ENCODE measurements around the gene ZNF43.
"Not testable (repeated sequence)": the region's sequence is repeated elsewhere in the genome, so short reads cannot be mapped to it uniquely, and the experiment has no call there.

ZNF43 gene

DNA sequence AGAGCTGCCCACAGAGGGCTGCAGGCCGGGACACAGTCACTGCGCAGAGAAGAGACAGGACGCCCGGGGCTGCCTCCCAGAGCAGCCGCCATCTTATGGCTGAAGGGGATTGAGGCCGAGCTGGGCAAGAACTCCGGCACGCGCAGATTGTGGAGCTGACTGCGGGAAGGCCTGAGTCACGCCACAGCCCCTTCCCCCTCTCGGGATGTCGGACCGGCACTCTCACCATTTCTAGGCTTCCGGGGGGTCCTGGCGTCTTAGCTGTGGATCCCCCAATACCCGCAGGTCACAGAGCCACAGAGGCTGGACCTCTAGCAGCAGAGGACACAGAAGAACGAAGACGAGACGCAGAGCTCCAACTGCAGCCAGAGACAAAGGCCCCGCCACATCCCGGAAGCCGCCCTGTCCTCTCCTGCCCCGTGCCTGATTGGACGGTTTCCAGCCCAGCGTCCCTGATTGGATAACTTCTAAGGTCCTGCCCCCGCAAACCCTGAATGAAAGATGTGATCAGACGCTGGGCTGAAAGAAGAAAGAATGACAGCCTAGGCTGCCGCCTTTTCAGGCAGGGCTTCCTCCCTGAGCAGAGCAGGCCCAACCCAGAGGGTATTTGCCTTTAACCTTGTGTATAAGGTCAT lies at the start of gene ZNF43:
Gene ZNF43, minus strand, starts transcription at position 373 of the 635 bp plus-strand sequence. Its CDS starts 144 bp downstream, at position 229.
- in situ Hi-C loops (cut with MboI; ENCODE audit: low sequenced_read_pairs) = no loop called here

DNA sequence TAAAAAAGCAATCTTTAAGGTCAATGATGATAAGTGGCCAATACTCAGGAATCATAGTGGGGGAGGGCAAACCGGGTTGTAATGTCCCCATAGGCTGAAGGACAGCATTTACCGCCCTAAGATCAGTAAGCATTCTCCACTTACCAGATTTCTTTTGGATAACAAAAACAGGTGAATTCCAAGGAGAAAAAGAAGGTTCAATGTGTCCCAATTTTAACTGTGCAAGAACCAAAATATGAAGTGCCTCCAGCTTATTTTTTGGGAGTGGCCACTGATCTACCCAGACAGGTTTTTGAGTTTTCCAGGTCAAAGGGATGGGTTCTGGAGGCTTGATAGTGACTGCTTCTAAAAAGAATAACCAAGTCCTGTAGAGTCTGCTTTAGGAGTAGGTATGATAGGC lies 49.5 kb upstream of the ZNF43 start:
- in situ Hi-C loops (cut with MboI; ENCODE audit: low sequenced_read_pairs) = not testable (repeated sequence)

DNA sequence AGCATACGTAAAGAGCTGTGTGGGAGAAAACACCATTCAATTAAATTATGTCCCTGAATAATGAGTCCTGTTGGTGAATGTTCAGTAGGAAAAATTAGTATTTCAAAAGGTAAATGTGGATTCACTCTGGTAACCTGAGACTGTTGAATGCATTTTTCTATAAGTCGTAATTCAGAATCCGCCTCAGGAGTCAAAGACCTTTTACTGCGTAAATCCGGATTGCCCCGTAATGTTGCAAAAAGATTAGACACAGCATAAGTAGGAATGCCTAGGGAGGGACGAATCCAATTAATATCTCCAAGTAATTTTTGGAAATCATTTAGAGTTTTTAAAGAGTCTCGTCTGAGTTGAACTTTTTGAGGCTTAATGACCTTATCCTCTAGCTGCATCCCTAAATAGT lies 48.8 kb upstream of the ZNF43 start:
- in situ Hi-C loops (cut with MboI; ENCODE audit: low sequenced_read_pairs) = not testable (repeated sequence)

DNA sequence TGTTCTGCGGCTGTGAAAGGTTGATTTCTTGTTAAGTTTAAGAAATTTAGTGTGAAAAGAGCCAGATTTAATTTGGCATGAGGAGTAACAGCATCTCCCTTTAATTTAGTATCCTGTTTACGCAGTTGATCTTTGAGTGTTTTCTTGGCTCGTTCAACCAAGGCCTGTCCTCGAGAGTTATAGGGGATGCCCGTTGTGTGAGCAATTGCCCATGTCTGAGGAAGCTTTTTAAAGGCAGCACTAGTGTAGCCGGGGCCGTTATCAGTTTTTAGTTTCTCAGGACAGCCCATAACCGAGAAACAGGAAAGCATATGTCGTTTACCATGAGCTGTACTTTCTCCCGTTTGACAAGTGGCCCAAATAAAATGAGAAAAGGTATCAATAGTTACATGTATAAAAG lies 47.5 kb upstream of the ZNF43 start:
- in situ Hi-C loops (cut with MboI; ENCODE audit: low sequenced_read_pairs) = no loop called here

DNA sequence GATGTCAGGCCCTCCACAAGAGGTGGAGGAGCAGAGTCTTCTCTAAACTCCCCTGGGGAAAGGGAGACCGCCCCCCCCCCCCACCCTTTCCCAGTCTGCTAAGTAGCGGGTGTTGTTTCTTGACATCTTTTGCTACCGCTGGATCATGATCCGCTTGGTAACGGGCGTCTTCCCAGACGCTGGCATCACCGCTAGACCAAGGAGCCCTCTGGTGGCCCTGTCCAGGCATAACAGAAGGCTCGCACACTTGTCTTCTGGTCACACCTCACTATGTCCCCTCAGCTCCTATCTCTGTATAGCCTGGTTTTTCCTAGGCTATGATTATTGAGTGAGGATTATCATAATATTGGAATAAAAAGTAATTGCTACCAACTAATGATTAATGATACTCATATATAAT lies 44.8 kb upstream of the ZNF43 start:
- in situ Hi-C loops (cut with MboI; ENCODE audit: low sequenced_read_pairs) = not testable (repeated sequence)

DNA sequence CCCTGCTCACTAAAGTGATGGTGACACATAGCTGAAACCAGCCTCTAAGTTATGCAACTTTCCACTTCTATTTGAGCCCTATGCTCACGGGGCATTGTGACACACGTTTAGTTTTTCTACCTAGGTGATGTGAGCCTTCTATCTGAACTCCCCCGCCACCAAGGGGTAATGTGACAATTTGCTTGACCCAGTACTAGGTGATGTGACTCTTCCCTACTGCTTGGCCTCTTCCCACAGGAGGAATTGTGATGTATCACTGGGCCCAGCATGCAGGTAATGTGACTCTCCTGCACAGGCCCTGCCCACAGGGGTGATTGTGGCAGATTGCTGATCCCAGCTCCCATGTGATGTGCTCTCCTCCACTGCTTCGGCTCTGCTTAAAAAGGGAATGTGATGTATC lies 42.7 kb upstream of the ZNF43 start:
- in situ Hi-C loops (cut with MboI; ENCODE audit: low sequenced_read_pairs) = no loop called here

DNA sequence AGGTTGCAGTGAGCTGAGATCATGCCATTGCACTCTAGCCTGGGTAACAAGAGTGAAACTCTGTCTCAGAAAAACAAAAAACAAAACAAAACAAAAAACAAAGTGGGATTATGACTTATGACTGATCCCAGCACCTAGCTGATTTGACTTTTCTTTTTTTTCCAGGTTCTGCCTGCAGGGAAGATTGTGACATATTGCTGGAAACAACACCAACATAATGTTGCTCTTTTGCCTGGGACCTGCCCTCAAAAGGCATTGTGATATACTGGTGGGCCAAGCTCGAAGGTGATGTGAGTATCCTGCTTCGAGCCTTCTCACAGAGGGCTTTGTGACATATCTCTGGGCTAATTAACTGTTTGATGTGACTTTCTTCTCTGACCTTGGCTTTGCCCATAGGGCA lies 42.0 kb upstream of the ZNF43 start:
- in situ Hi-C loops (cut with MboI; ENCODE audit: low sequenced_read_pairs) = no loop called here

DNA sequence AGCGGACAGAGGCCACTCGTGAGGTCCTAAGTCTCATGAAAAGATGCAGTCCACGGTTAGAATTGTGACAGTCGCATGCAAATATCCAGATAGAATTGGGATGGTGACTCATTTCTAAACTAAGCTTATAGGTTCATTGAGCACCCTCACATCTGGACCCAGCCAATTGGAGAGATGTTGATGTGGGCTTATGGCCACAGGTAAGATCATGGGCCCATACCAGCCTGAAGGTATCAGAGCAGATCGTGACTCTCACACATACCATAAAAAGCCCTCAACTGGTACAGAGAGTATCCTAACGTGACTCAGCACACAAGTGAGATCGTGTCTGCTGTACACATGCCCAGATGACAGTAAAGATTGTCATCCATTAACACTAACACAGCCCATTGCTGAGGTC lies 40.6 kb upstream of the ZNF43 start:
- in situ Hi-C loops (cut with MboI; ENCODE audit: low sequenced_read_pairs) = not testable (repeated sequence)

DNA sequence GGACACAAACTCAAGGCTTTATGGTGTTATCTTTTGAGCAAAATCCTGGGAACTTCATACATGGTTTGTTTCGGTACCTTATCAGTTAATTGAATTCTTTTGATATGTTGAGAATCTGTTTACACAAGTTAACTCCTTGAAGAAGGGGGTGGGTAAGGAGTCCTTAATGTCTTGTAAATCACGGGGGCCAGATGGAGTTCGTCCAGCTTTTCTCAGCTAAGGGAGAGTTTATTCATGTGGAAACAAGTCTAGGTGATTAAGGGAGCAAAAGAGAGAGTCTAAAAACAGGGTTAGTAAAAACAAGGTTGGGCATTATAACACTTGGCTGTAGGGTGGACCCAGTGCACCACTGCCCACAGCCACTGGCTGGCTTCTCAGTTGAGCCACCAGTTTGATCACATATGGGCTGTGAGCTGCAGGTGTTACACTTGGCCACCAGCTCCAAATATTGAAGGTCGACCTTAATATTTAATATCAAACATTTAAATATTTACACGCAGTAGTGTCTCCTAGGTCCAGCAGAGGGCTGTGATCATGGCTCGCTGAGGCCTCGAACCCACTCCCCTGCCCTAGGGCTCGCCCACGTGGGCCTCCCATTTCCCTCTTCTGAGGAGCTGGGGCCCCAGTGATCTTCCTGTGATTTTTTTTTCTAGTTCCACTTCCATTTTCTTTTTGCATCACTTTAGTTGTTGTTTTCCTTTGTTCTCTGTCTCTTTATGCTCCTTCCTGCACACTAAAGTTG lies 21.0 kb upstream of the ZNF43 start:
- in situ Hi-C loops (cut with MboI; ENCODE audit: low sequenced_read_pairs) = no loop called here

DNA sequence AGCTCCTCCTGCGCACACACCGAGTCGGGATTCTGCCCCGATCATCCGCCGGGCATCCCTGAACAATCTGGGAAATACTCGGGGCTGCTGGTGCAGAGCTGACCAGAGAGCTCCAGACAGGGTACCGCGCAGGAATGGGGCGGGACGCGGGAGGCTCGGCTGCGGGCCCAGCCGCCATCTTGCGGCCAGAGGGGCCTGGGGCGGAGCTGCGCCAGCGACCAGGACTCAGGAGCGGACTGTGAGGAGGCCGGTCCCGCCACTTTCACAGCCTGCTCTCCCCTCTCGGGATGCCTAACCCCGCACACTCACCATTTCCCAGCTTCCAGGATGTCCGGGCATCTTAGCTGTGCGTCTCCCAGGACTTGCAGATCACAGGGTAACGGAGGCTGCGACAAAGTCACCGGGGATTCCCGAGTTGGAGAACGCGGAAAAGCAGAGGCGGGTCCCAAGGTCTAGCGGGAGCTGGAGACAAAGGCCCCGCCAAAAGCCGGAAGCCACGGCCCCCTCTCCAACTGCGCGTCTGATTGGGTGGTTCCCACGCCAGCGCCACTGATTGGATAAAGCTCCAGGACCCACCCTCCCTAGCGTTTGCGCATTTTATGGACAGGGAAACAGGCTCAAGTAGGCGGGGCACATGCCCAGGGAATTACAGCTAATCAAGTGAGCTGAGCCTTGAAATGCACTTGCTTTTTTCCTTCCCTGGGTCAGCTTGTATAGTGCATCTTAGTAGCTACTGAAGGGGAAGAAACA lies 15.8 kb upstream of the ZNF43 start:
- in situ Hi-C loops (cut with MboI; ENCODE audit: low sequenced_read_pairs) = no loop called here

DNA sequence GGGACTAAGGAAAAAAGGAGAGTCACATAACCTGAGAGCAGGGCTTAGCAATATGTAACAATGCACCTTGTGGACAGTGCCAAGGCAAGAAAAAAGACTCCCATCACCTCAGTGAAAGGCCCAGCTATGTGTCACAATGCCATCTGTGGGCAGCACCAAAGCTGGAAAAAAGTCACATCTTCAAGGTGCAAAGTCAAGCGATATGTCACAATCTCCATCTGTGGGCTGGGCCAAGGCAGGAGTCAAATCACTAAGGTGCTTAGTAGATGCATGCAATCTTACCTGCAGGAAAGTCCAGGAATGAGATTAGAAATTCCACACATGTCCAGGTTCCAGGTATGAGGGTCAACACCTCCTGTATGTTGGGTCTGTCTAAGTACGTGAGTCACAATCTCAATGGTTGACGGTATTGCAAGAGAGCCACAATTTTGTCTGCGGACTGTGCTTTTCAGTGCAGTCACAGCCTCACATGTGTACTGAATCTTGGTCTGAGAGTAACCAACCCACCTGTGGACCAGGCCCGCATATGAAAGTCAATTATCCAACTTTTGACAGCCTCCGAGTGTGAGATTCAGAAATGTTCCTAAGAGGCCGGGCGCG lies 14.8 kb upstream of the ZNF43 start:
- in situ Hi-C loops (cut with MboI; ENCODE audit: low sequenced_read_pairs) = no loop called here

DNA sequence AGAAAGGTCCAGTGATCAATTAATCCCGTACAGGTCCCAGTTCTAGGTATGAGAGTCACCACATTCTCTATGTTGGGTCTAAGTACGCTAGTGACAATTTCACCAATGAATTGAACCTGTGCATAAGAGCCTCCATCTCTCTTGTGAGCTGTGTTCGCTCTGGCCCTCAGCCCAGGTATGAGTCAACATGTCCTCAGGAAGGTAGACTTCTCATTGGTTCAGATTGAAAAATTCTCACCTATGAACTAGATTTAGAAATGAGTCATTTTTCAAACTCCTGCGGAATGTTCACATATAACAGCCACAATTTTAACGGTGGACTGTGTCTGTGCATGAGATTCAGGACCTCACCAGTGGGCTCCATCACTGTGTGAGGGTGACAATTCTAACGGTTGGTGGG lies 12.7 kb upstream of the ZNF43 start:
- in situ Hi-C loops (cut with MboI; ENCODE audit: low sequenced_read_pairs) = no loop called here

DNA sequence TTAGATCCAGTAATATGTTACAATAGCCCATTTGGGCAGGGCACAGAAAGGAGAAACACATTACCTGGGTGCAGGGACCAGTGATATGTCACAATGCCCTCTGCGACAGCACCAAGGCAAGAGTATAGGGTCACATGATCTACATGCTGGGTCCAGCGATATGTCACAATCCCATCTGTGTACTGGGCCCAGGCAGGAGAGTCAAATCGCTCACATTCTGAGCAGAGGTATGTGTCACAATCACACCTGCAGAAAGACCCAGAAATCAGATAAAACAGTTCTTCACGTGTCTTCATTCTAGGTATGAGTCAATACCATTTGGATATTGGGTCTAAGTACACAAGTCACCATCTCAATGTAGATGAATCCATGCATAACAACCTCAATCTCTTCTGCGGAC lies 7.1 kb upstream of the ZNF43 start:
- in situ Hi-C loops (cut with MboI; ENCODE audit: low sequenced_read_pairs) = no loop called here

DNA sequence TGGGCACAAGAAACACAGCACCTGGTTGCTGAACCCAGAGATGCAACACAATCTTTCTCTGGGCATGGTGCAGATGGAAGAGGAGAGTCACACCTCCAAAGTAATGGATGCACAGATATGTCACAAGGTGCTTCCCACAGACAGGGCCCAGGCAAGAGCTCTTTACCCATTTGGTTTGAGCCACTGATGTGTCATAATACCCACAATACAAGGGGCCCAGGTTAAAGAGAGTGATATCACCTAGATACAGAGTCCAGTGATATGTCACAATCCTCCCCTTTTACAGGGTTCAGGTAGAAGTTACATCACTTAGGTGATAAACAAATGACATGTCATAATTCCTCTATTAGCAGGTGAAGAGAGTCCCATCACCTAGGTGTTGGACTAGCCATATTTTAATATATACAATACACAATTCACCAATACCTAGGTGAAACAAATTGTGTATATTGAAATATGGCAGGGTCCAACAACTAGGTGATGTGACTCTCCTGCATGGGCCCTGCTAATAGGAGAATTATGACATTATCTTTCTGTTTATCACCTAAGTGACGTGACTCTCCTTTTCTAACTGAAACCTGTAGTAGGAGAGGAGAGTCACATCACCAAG lies 5.6 kb upstream of the ZNF43 start:
- in situ Hi-C loops (cut with MboI; ENCODE audit: low sequenced_read_pairs) = no loop called here

DNA sequence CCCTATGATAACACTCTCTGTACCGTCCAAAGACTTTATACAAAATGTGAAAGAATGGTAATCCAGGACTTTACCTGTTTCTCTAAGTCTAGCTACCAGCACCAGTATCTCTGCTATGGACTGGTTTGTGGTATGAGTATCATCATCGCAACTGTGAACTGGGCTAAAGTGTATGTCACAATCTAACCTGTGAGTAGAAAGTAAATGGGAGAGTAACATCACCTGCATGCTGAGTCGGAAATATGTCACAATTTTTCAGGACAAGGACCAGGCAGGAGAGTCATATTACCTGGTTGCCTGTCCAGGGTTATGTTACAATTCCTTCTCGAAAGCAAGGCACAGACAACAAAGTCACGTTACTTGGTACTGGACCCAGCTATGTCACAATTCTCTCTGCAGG lies 5.1 kb upstream of the ZNF43 start:
- in situ Hi-C loops (cut with MboI; ENCODE audit: low sequenced_read_pairs) = no loop called here

DNA sequence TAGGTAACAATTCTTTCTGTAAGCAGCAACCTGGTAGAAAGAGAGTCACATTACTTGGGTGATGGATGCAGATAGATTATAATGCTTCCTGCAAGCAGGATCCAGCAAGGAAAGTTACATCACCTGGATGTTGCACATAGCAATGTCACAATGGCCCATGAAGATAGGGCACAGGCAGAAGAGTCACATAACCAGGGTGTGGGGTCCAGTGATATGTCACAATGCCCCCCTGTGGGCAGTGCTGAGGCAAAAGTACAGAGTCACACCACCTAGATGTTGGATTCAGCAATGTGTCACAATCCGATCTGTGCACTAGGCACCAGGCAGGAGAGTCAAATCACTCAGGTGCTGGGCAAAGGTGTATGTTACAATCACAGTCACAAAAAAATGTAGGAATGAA lies 4.0 kb upstream of the ZNF43 start:
- in situ Hi-C loops (cut with MboI; ENCODE audit: low sequenced_read_pairs) = no loop called here

DNA sequence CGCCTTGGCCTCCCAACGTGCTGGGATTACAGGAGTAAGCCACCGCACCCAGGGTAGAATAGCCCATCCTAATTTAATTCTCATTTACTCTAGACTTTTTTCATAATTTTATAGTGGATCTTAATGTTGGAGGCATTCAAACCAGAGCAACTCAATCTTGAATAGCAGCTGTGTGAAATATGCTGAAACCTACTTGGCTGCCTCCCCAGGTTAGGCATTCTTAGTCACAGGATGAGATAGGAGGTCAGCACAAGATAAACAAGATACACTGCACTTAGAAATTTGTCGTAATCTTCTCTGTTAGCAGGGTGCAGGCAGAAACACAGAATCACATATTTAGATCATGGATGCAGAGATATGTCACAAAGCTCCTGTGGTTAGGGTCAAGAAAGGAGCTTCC lies 2.7 kb upstream of the ZNF43 start:
- in situ Hi-C loops (cut with MboI; ENCODE audit: low sequenced_read_pairs) = no loop called here

DNA sequence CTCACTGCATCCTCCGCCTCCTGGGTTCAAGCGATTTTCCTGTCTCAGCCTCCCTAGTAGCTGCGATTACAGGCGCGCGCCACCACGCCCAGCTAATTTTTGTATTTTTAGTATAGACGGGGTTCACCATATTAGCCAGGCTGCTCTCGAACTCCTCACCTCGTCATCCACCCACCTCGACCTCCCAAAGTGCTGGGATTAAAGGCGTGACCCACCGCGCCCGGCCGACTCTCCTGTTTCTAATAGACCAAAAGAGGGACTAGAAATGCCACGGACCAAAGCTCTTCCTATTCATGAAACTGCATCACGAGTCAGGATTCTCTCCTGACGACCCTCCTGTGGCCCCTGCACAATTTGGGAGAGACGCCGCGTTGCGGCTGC lies 563 bp downstream of the ZNF43 start:
- in situ Hi-C loops (cut with MboI; ENCODE audit: low sequenced_read_pairs) = no loop called here

DNA sequence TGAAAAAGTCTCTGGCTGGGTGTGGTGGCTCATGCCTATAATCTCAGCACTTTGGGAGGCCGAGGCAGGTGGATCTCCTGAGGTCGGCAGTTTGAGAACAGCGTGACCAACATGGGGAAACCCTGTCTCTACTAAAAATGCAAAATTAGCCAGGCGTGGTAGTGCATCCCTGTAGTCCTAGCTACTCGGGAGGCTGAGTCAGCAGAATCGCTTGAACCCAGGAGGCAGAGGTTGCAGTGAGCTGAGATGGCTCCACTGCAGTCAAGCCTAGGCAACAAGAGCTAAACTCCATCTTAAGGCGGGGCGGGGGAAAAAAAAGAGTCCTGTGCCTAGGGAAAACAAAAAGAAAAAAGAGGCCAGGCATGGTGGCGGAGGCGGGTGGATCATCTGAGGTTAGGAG lies 2.2 kb downstream of the ZNF43 start:
- in situ Hi-C loops (cut with MboI; ENCODE audit: low sequenced_read_pairs) = no loop called here

DNA sequence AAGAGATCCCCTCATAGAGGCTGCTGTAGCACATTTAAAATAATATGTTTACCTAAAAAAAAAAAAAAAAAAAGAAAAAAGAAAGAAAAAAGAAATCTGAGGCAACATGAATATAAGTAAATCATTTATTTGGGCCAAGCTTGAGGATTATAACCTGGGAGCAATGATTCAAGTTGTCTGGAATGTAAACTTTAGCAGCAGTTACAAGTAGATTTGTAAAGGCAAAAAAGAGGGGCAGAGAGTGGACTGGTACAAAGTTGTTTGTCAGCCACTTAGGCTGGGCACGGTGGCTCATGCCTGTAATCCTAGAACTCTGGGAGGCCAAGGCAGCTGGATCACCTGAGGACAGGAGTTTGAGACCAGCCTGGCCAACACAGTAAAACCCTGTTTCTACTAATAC lies 11.3 kb downstream of the ZNF43 start:
- in situ Hi-C loops (cut with MboI; ENCODE audit: low sequenced_read_pairs) = no loop called here

DNA sequence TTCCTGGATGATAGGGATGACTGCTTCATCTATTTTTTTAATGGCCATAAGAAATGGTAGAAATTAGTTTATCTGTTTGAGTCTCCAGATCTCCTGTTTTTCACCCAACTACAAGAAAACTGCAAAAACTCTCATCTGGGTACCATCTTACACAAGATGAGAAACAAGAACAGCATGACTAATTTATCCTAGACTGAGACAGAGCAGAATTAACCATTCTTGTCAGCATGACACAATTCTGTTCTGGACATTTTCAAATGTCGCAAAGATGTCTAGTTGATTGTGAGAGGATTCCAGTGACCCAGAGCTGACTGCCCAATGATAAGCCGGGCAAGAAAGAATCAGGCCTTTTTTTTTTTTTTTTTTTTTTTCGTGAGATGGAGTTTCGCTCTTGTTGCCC lies 12.8 kb downstream of the ZNF43 start:
- in situ Hi-C loops (cut with MboI; ENCODE audit: low sequenced_read_pairs) = no loop called here
